ENCODE measurements around the gene TRIP12. TPM values are rescaled to one million over a fixed set of nuclear protein-coding genes. Genes with fewer than 3 reads are reported as not detected.

The TRIP12 gene
- total and polyA plus RNA-seq, 2 of the 13 experiments (the other 11 are each of a cell fraction or from before 2014, with no cell fraction given), result 72.1 to 153 TPM

DNA sequence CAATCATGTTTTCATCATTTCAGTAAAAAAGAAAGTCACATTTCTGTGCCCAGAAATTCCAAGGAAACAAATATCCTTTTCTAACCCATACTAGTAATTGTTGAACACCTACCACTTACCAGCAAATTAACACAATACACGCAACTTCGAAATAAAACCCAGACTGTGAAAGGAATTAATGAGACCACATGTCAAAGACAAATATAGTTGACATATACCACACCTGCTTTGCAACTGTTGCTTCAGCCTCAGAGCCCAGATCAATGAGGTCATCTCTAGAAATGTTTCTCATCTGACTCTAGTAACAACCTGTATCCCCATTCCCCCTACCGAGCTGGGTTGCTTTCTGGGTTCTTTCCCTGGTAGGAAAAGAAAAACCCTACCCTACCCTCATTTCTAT is 52.6 kb downstream of the TRIP12 start:
- H3K4me2 ChIP-seq (ENCODE audit: low read depth, low read length), result no peak overlapping the region
- H3K36me3 ChIP-seq (replicated peaks in 1 of 2; ENCODE audit: control insufficient read depth in 1 of 2, insufficient read depth in 2 of 2, low read length in 2 of 2), result peaks cover 5 to 46% of the 10 kb centered on the region in 2 experiments
- FAIRE-seq (no peak), DNase-seq (ENCODE audit: low spot score) (no peak), ATAC-seq (no peak)
- H3K79me2 ChIP-seq (ENCODE audit: insufficient read depth, low read length), result peaks cover 78% of the 10 kb centered on the region
- intact Hi-C loops (cut with micrococcal nuclease; ENCODE audit: unreplicated experiment) (no loop called here), in situ Hi-C loops (cut with HindIII; ENCODE audit: extremely low pct_ligation_motif_present, low pct_unique_long_range_greater_than_20kb) (no loop called here)
- peaks cover 12% of the 10 kb centered on the region for H3K4me1 ChIP-seq (ENCODE audit: insufficient read depth, low read length)
- no peak overlapping the region for H3K27ac ChIP-seq (ENCODE audit: extremely low read length, insufficient read depth, low read length)
- no peaks in the 10 kb centered on the region for H3K9me3 ChIP-seq (ENCODE audit: low read length)
- WGBS (ENCODE audit: low lambda C conversion rate), result 97% methylated on average over 3 of the region's 3 CpGs
- no peaks in the 10 kb centered on the region for H3K27me3 ChIP-seq (ENCODE audit: control insufficient read depth in 1 of 2, insufficient read depth in 2 of 2, low read length in 2 of 2)
- peaks cover 5% of the 10 kb centered on the region; the same call in 1 of the 2 replicates for H4K20me1 ChIP-seq (ENCODE audit: insufficient read depth, low read length)
- no TSS peak for BruUV-seq (replicated peaks)
- POLR2A ChIA-PET, result no interaction called here
- peak; percentile 32; the same call in 1 of the 2 replicates for TF ChIP-seq ATF7 (IDR thresholded peaks at IDR 0.05)
- TF ChIP-seq ATF7 (CRISPR knock-in tag; IDR thresholded peaks at IDR 0.05), result no peak
- no peak for TF ChIP-seq ZNF589 (CRISPR knock-in tag; conservative IDR thresholded peaks at IDR 0.05)
- no peak overlapping the region for H2AFZ ChIP-seq (ENCODE audit: low read length)
- CTCF ChIA-PET (ENCODE audit: low intra/inter-chr PET ratio, low total read pairs), result no interaction called here
- H3K9ac ChIP-seq (ENCODE audit: insufficient read depth, low read depth, low read length), result no peak overlapping the region
- no peak overlapping the region for H3K4me3 ChIP-seq (replicated peaks in 1 of 3; ENCODE audit: insufficient read depth in 1 of 3, low read depth in 2 of 3, low read length in 3 of 3)

DNA sequence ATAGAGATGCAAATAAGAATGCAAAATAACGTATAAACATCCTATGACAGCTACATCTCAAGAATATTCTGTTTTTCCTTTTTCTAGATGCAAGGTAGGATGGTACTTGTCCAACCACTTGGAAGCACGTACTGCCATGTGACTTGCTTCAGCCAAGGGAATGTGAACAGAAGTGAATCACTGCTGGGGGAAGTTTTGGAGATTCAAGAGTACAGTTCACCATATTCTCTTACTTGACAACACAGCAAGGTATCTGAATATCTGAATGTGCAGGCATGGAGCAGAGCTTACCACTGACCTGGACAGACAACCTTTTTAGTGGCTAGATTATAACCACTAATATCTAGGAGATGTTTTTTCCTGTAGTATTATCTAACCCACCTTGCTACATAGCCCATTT is 53.0 kb downstream of the TRIP12 start:
- Histone ChIP-seq H3K9ac (ENCODE audit: insufficient read depth, low read depth, low read length) (no peak overlapping the region), H3K9me3 (ENCODE audit: low read length) (no peaks in the 10 kb centered on the region), H3K36me3 (replicated peaks in 1 of 2; ENCODE audit: control insufficient read depth in 1 of 2, insufficient read depth in 2 of 2, low read length in 2 of 2) (peaks cover 5 to 44% of the 10 kb centered on the region in 2 experiments), H2AFZ (ENCODE audit: low read length) (no peak overlapping the region), H3K4me3 (replicated peaks in 1 of 3; ENCODE audit: insufficient read depth in 1 of 3, low read depth in 2 of 3, low read length in 3 of 3) (no peak overlapping the region), H3K79me2 (ENCODE audit: insufficient read depth, low read length) (peaks cover 79% of the 10 kb centered on the region), H3K4me2 (ENCODE audit: low read depth, low read length) (no peak overlapping the region), H3K27me3 (ENCODE audit: control insufficient read depth in 1 of 2, insufficient read depth in 2 of 2, low read length in 2 of 2) (no peaks in the 10 kb centered on the region), H3K27ac (ENCODE audit: extremely low read length, insufficient read depth, low read length) (no peak overlapping the region), H3K4me1 (ENCODE audit: insufficient read depth, low read length) (peaks cover 8% of the 10 kb centered on the region; the same call in 1 of the 2 replicates), H4K20me1 (ENCODE audit: insufficient read depth, low read length) (peaks cover 5% of the 10 kb centered on the region; the same call in 1 of the 2 replicates)
- no peak for ATAC-seq
- in situ Hi-C loops (cut with HindIII; ENCODE audit: extremely low pct_ligation_motif_present, low pct_unique_long_range_greater_than_20kb), result no loop called here
- ChIA-PET POLR2A (no interaction called here), CTCF (ENCODE audit: low intra/inter-chr PET ratio, low total read pairs) (no interaction called here)
- FAIRE-seq, result no peak
- no peak for DNase-seq (ENCODE audit: low spot score)
- 98% methylated on average over 2 of the region's 2 CpGs for WGBS (ENCODE audit: low lambda C conversion rate)
- intact Hi-C loops (cut with micrococcal nuclease; ENCODE audit: unreplicated experiment), result no loop called here
- no peak for TF ChIP-seq MEIS2 (CRISPR knock-in tag; IDR thresholded peaks at IDR 0.05)
- TF ChIP-seq, protein P1, sequence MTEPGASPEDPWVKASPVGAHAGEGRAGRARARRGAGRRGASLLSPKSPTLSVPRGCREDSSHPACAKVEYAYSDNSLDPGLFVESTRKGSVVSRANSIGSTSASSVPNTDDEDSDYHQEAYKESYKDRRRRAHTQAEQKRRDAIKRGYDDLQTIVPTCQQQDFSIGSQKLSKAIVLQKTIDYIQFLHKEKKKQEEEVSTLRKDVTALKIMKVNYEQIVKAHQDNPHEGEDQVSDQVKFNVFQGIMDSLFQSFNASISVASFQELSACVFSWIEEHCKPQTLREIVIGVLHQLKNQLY (CRISPR knock-in tag; IDR thresholded peaks at IDR 0.05), result no peak
- no peak for TF ChIP-seq EZH2 (conservative IDR thresholded peaks at IDR 0.05; ENCODE audit: low read depth, low read length)
- TF ChIP-seq SRY (CRISPR knock-in tag; IDR thresholded peaks at IDR 0.05), result no peak
- TF ChIP-seq, protein P2, sequence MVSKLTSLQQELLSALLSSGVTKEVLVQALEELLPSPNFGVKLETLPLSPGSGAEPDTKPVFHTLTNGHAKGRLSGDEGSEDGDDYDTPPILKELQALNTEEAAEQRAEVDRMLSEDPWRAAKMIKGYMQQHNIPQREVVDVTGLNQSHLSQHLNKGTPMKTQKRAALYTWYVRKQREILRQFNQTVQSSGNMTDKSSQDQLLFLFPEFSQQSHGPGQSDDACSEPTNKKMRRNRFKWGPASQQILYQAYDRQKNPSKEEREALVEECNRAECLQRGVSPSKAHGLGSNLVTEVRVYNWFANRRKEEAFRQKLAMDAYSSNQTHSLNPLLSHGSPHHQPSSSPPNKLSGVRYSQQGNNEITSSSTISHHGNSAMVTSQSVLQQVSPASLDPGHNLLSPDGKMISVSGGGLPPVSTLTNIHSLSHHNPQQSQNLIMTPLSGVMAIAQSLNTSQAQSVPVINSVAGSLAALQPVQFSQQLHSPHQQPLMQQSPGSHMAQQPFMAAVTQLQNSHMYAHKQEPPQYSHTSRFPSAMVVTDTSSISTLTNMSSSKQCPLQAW (CRISPR knock-in tag; IDR thresholded peaks at IDR 0.05), result no peak
- TF ChIP-seq, protein P3, sequence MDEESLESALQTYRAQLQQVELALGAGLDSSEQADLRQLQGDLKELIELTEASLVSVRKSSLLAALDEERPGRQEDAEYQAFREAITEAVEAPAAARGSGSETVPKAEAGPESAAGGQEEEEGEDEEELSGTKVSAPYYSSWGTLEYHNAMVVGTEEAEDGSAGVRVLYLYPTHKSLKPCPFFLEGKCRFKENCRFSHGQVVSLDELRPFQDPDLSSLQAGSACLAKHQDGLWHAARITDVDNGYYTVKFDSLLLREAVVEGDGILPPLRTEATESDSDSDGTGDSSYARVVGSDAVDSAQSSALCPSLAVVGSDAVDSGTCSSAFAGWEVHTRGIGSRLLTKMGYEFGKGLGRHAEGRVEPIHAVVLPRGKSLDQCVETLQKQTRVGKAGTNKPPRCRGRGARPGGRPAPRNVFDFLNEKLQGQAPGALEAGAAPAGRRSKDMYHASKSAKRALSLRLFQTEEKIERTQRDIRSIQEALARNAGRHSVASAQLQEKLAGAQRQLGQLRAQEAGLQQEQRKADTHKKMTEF (CRISPR knock-in tag; IDR thresholded peaks at IDR 0.05), result no peak
- BruUV-seq (replicated peaks), result no TSS peak
